Activated naive CD4-positive, alpha-beta T cell treated with anti-CD3 and anti-CD28 coated beads, Interleukin-2, amount 10 ng/mL, durations not matched to agents 7 days and 5 days (primary cell): ENCODE results near the gene HRH2.
A peak's percentile ranks its signal among the peaks of the same experiment; 100 is the strongest.

ENCODE experiments used
- CTCF ChIA-PET: fragments of 350-600 bp; sonication (Branson Sonifier 250); formaldehyde crosslinking; loops from one replicate; lab custom pipeline; 2021; ENCODE audit warnings: antibody characterized with exemption; lab: Charles Lee
- DNase-seq: peaks from one replicate; pipeline ENCODE4 v3.0.0-alpha.2; 2020
- H3K27ac Mint-ChIP-seq: one replicate; pipeline ENCODE4 v1.8.0; 2021; ENCODE audit warnings: mild to moderate bottlenecking, moderate library complexity, mixed read lengths
- H3K27me3 Mint-ChIP-seq: one replicate; pipeline ENCODE4 v1.8.0; 2021; ENCODE audit warnings: mild to moderate bottlenecking, mixed read lengths
- H3K36me3 Mint-ChIP-seq: one replicate; pipeline ENCODE4 v1.8.0; 2021; ENCODE audit warnings: mixed read lengths
- H3K4me1 Mint-ChIP-seq: one replicate; pipeline ENCODE4 v1.8.0; 2021; ENCODE audit warnings: mixed read lengths
- H3K4me3 Mint-ChIP-seq: one replicate; pipeline ENCODE4 v1.8.0; 2021; ENCODE audit warnings: mild to moderate bottlenecking, moderate library complexity, mixed read lengths
- H3K9me3 Mint-ChIP-seq: one replicate; pipeline ENCODE4 v1.8.0; 2021; ENCODE audit warnings: mixed read lengths

HRH2 gene

GRCh38 chr5:175728885-175729828 is 71.3 kb downstream of the HRH2 start:
- peaks cover 9% of the 10 kb centered on the region for H3K4me1 Mint-ChIP-seq
- peaks cover 58% of the 10 kb centered on the region for H3K27me3 Mint-ChIP-seq
- H3K36me3 Mint-ChIP-seq = no peaks in the 10 kb centered on the region
- DNase-seq = no peak
- H3K9me3 Mint-ChIP-seq = no peaks in the 10 kb centered on the region
- CTCF ChIA-PET = interaction anchor here (0.6 to 3.5 kb wide), 31 partner anchors 9 to 844 kb away, joined by 3 to 31 read pairs (median 4); partner anchors contain the start of genes CLTB and CPLX2
- no peak overlapping the region for H3K4me3 Mint-ChIP-seq
- no peak overlapping the region for H3K27ac Mint-ChIP-seq

- peak; percentile 95 for DNase-seq
- no peak overlapping the region for H3K27ac Mint-ChIP-seq
- H3K4me3 Mint-ChIP-seq = no peak overlapping the region
- CTCF ChIA-PET = interaction anchor here (0.6 to 3.5 kb wide), 31 partner anchors 8 to 843 kb away, joined by 3 to 31 read pairs (median 4); partner anchors contain the start of genes CLTB and CPLX2
- H3K9me3 Mint-ChIP-seq = no peaks in the 10 kb centered on the region
- H3K36me3 Mint-ChIP-seq = no peaks in the 10 kb centered on the region
- peaks cover 58% of the 10 kb centered on the region for H3K27me3 Mint-ChIP-seq
- H3K4me1 Mint-ChIP-seq = peaks cover 9% of the 10 kb centered on the region
Observed at GRCh38 chr5:175729829-175730277, 72.0 kb downstream of the HRH2 start.

GRCh38 chr5:175731172-175731571 is 73.3 kb downstream of the HRH2 start:
- Mint-ChIP-seq H3K9me3 (no peaks in the 10 kb centered on the region), H3K4me1 (peaks cover 9% of the 10 kb centered on the region), H3K4me3 (no peak overlapping the region), H3K27ac (no peak overlapping the region), H3K27me3 (peaks cover 67% of the 10 kb centered on the region), H3K36me3 (no peaks in the 10 kb centered on the region)
- no peak for DNase-seq
- CTCF ChIA-PET = interaction anchor here (0.8 to 3.5 kb wide), 6 partner anchors 16 to 197 kb away, joined by 3 to 31 read pairs (median 12); partner anchors contain the start of gene CPLX2

GRCh38 chr5:175731756-175732465 is 74.0 kb downstream of the HRH2 start:
- Mint-ChIP-seq H3K4me1 (peaks cover 9% of the 10 kb centered on the region), H3K4me3 (no peak overlapping the region), H3K27me3 (peaks cover 63% of the 10 kb centered on the region), H3K9me3 (no peaks in the 10 kb centered on the region), H3K27ac (peak overlapping the region; percentile 34), H3K36me3 (no peaks in the 10 kb centered on the region)
- CTCF ChIA-PET = interaction anchor here (3.5 kb wide), 1 partner anchor 194 kb away, joined by 16 read pairs; no protein-coding TSS in a partner anchor
- DNase-seq = no peak

GRCh38 chr5:175733017-175733416 is 75.1 kb downstream of the HRH2 start:
- H3K4me1 Mint-ChIP-seq = peaks cover 9% of the 10 kb centered on the region
- H3K4me3 Mint-ChIP-seq = no peak overlapping the region
- peaks cover 61% of the 10 kb centered on the region for H3K27me3 Mint-ChIP-seq
- H3K27ac Mint-ChIP-seq = no peak overlapping the region
- no peaks in the 10 kb centered on the region for H3K36me3 Mint-ChIP-seq
- CTCF ChIA-PET = no interaction called here
- no peaks in the 10 kb centered on the region for H3K9me3 Mint-ChIP-seq
- no peak for DNase-seq

GRCh38 chr5:175734016-175734415 is 76.1 kb downstream of the HRH2 start:
- no peak overlapping the region for H3K4me3 Mint-ChIP-seq
- peaks cover 61% of the 10 kb centered on the region for H3K27me3 Mint-ChIP-seq
- CTCF ChIA-PET = interaction anchor here (0.8 kb wide), 1 partner anchor 200 kb away, joined by 3 read pairs; no protein-coding TSS in a partner anchor
- H3K9me3 Mint-ChIP-seq = no peaks in the 10 kb centered on the region
- H3K4me1 Mint-ChIP-seq = peaks cover 9% of the 10 kb centered on the region
- no peak for DNase-seq
- H3K27ac Mint-ChIP-seq = no peak overlapping the region
- H3K36me3 Mint-ChIP-seq = no peaks in the 10 kb centered on the region

- peaks cover 5% of the 10 kb centered on the region for H3K4me1 Mint-ChIP-seq
- no peak overlapping the region for H3K27ac Mint-ChIP-seq
- CTCF ChIA-PET = interaction anchor here (0.8 kb wide), 1 partner anchor 201 kb away, joined by 3 read pairs; no protein-coding TSS in a partner anchor
- peaks cover 60% of the 10 kb centered on the region for H3K27me3 Mint-ChIP-seq
- H3K4me3 Mint-ChIP-seq = no peak overlapping the region
- H3K9me3 Mint-ChIP-seq = no peaks in the 10 kb centered on the region
- no peaks in the 10 kb centered on the region for H3K36me3 Mint-ChIP-seq
- DNase-seq = no peak
Observed at GRCh38 chr5:175734501-175734900, 76.6 kb downstream of the HRH2 start.

- DNase-seq = no peak
- no peaks in the 10 kb centered on the region for H3K36me3 Mint-ChIP-seq
- peaks cover 60% of the 10 kb centered on the region for H3K27me3 Mint-ChIP-seq
- H3K4me1 Mint-ChIP-seq = no peaks in the 10 kb centered on the region
- CTCF ChIA-PET = interaction anchor here (1.8 kb wide), 1 partner anchor 202 kb away, joined by 5 read pairs; no protein-coding TSS in a partner anchor
- H3K9me3 Mint-ChIP-seq = no peaks in the 10 kb centered on the region
- H3K4me3 Mint-ChIP-seq = no peak overlapping the region
- no peak overlapping the region for H3K27ac Mint-ChIP-seq
Observed at GRCh38 chr5:175735701-175736100, 77.8 kb downstream of the HRH2 start.

- H3K27me3 Mint-ChIP-seq = peaks cover 61% of the 10 kb centered on the region
- no peaks in the 10 kb centered on the region for H3K36me3 Mint-ChIP-seq
- no peaks in the 10 kb centered on the region for H3K4me1 Mint-ChIP-seq
- DNase-seq = no peak
- no peak overlapping the region for H3K4me3 Mint-ChIP-seq
- CTCF ChIA-PET = interaction anchor here (1.8 kb wide), 1 partner anchor 203 kb away, joined by 5 read pairs; no protein-coding TSS in a partner anchor
- H3K27ac Mint-ChIP-seq = no peak overlapping the region
- H3K9me3 Mint-ChIP-seq = no peaks in the 10 kb centered on the region
Observed at GRCh38 chr5:175736652-175737051, 78.8 kb downstream of the HRH2 start.

- no peaks in the 10 kb centered on the region for H3K36me3 Mint-ChIP-seq
- CTCF ChIA-PET = interaction anchor here (1.4 to 2.0 kb wide), 2 partner anchors 8 to 203 kb away, joined by 4 to 6 read pairs; no protein-coding TSS in a partner anchor
- peaks cover 65% of the 10 kb centered on the region for H3K27me3 Mint-ChIP-seq
- no peak for DNase-seq
- no peak overlapping the region for H3K4me3 Mint-ChIP-seq
- H3K4me1 Mint-ChIP-seq = no peaks in the 10 kb centered on the region
- H3K27ac Mint-ChIP-seq = no peak overlapping the region
- H3K9me3 Mint-ChIP-seq = no peaks in the 10 kb centered on the region
Observed at GRCh38 chr5:175737481-175737880, 79.6 kb downstream of the HRH2 start.

- CTCF ChIA-PET = interaction anchor here (1.4 to 2.0 kb wide), 2 partner anchors 8 to 204 kb away, joined by 4 to 6 read pairs; no protein-coding TSS in a partner anchor
Observed at GRCh38 chr5:175738126-175738525, 80.3 kb downstream of the HRH2 start.

GRCh38 chr5:175738602-175739133 is 80.8 kb downstream of the HRH2 start:
- Mint-ChIP-seq H3K4me1 (no peaks in the 10 kb centered on the region), H3K36me3 (no peaks in the 10 kb centered on the region), H3K9me3 (no peaks in the 10 kb centered on the region), H3K4me3 (no peak overlapping the region), H3K27ac (no peak overlapping the region), H3K27me3 (peaks cover 63% of the 10 kb centered on the region)
- no peak for DNase-seq
- CTCF ChIA-PET = interaction anchor here (1.4 to 2.0 kb wide), 2 partner anchors 9 to 205 kb away, joined by 4 to 6 read pairs; no protein-coding TSS in a partner anchor

More at GRCh38 chr5:175738126-175738525, 80.3 kb downstream of the HRH2 start:
- H3K4me1 Mint-ChIP-seq = no peaks in the 10 kb centered on the region
- peaks cover 65% of the 10 kb centered on the region for H3K27me3 Mint-ChIP-seq
- no peak overlapping the region for H3K27ac Mint-ChIP-seq
- DNase-seq = no peak
- no peak overlapping the region for H3K4me3 Mint-ChIP-seq
- no peaks in the 10 kb centered on the region for H3K36me3 Mint-ChIP-seq
- no peaks in the 10 kb centered on the region for H3K9me3 Mint-ChIP-seq

- H3K27ac Mint-ChIP-seq = no peak overlapping the region
- no peak overlapping the region for H3K4me3 Mint-ChIP-seq
- CTCF ChIA-PET = no interaction called here
- H3K36me3 Mint-ChIP-seq = no peaks in the 10 kb centered on the region
- H3K4me1 Mint-ChIP-seq = no peaks in the 10 kb centered on the region
- peaks cover 63% of the 10 kb centered on the region for H3K27me3 Mint-ChIP-seq
- DNase-seq = no peak
- H3K9me3 Mint-ChIP-seq = no peaks in the 10 kb centered on the region
Observed at GRCh38 chr5:175740014-175740413, 82.1 kb downstream of the HRH2 start.
